HCT116 (cell line): ENCODE measurements around the gene ITGB1BP1. TPM values are rescaled to one million over a fixed set of nuclear protein-coding genes. Genes with fewer than 3 reads are reported as not detected.

Experiments used
- ATAC-seq: fragments of 200-7000 bp; cut with Tn5 transposase; 2 replicates; pipeline ENCODE4 v1.9.1; 2020; ENCODE audit warnings: mild to moderate bottlenecking, moderate library complexity
- BruUV-seq: library from RNA; stranded (reverse); fragments of 400-500 nt; replicated peaks from 2 replicates; lab custom pipeline; 2021; lab: Mats Ljungman, UMichigan
- CTCF ChIA-PET: fragments of 300-600 bp; sonication (Branson Sonifier 250); formaldehyde crosslinking; loops from one replicate; lab custom pipeline; 2021; ENCODE audit warnings: antibody characterized with exemption; lab: Charles Lee
- POLR2A ChIA-PET: fragments of 300-600, 350-600 bp; sonication (Branson Sonifier 250); formaldehyde crosslinking; loops from one replicate; lab custom pipeline; 2021; ENCODE audit warnings: antibody characterized with exemption; lab: Charles Lee
- RAD21 ChIA-PET, 2 experiments: fragments of 300-600 bp; sonication (Branson Sonifier 250); formaldehyde crosslinking; loops; one replicate each; lab custom pipeline; 2023; ENCODE audit warnings: low total read pairs in 2 of 2; ENCODE audit not compliant: uncharacterized antibody in 2 of 2, unreplicated experiment in 2 of 2, low non-redundant PET in 1 of 2; lab: Charles Lee
- DNase-seq: peaks from one replicate; pipeline ENCODE4 v3.0.0-alpha.2; 2010; ENCODE audit warnings: low read depth, low spot score
- H2AFZ ChIP-seq: fragments of 200-600 bp; shearing (Covaris generic), sonication (generic); 2 replicates; pipeline ENCODE4 v1.6.1; 2017; ENCODE audit warnings: low read depth, mixed run types, mixed read lengths, antibody characterized with exemption, low read length; ENCODE audit not compliant: poor library complexity, severe bottlenecking
- H3K27ac ChIP-seq: 2 replicates; pipeline ENCODE4 v1.5.1; 2012; ENCODE audit warnings: low read depth, low read length
- H3K27me3 ChIP-seq: fragments of 200-600 bp; sonication (generic); 2 replicates; pipeline ENCODE4 v1.6.1; 2016; ENCODE audit warnings: mixed run types, low read length, mixed read lengths; ENCODE audit not compliant: insufficient read depth
- H3K36me3 ChIP-seq, 2 experiments: fragments of 200-500 bp in 1 of 2; fragments of 200-600 bp in 1 of 2; sonication (Bioruptor generic) in 1 of 2; sonication (generic) in 1 of 2; 2 replicates each; pipeline versions ENCODE4 v1.5.1 to v1.6.1; 2014 to 2016; ENCODE audit warnings: low read length in 2 of 2, inconsistent platforms in 1 of 2, mixed read lengths in 1 of 2, mixed run types in 1 of 2; ENCODE audit not compliant: insufficient read depth in 2 of 2, control insufficient read depth in 1 of 2
- H3K4me1 ChIP-seq, 2 experiments: fragments of 200-600 bp in 1 of 2; sonication (generic) in 1 of 2; 2 replicates each; pipeline versions ENCODE4 v1.5.1 to v1.6.1; 2012 to 2017; ENCODE audit warnings: low read length in 2 of 2, inconsistent platforms in 1 of 2, mild to moderate bottlenecking in 1 of 2, mixed read lengths in 1 of 2, mixed run types in 1 of 2, moderate library complexity in 1 of 2; ENCODE audit not compliant: insufficient read depth in 2 of 2, control insufficient read depth in 1 of 2
- H3K4me2 ChIP-seq: fragments of 200-600 bp; sonication (generic); 2 replicates; pipeline ENCODE4 v1.6.1; 2017; ENCODE audit warnings: mixed run types, low read length, mixed read lengths
- H3K4me3 ChIP-seq, 2 experiments: fragments of 200-600 bp in 1 of 2; sonication (generic) in 1 of 2; replicated peaks in 1 of 2; 2 replicates each; pipeline ENCODE4 v1.5.1; 2011 to 2016; ENCODE audit warnings: low read length in 2 of 2, control low read depth in 1 of 2, low read depth in 1 of 2, mild to moderate bottlenecking in 1 of 2, mixed read lengths in 1 of 2, mixed run types in 1 of 2
- H3K79me2 ChIP-seq: fragments of 200-600 bp; sonication (generic); 2 replicates; pipeline ENCODE4 v1.6.1; 2017; ENCODE audit warnings: mild to moderate bottlenecking, mixed run types, low read length, moderate library complexity, mixed read lengths; ENCODE audit not compliant: insufficient read depth
- H3K9ac ChIP-seq: fragments of 200-600 bp; sonication (generic); 2 replicates; pipeline ENCODE4 v1.6.1; 2016; ENCODE audit warnings: low read length, mixed read lengths
- H3K9me2 ChIP-seq: fragments of 200-600 bp; sonication (generic), shearing (Covaris generic); 2 replicates; pipeline ENCODE4 v1.6.1; 2017; ENCODE audit warnings: mixed run types, mild to moderate bottlenecking, moderate library complexity; ENCODE audit not compliant: insufficient read depth
- H3K9me3 ChIP-seq, 2 experiments: fragments of 200-500 bp in 1 of 2; fragments of 200-600 bp in 1 of 2; sonication (Bioruptor generic) in 1 of 2; sonication (generic) in 1 of 2; 2 replicates each; pipeline ENCODE4 v1.6.1; 2014 to 2017; ENCODE audit warnings: low read length in 2 of 2, mixed read lengths in 2 of 2, inconsistent platforms in 1 of 2, low read depth in 1 of 2, mild to moderate bottlenecking in 1 of 2, mixed run types in 1 of 2, moderate library complexity in 1 of 2; ENCODE audit not compliant: control insufficient read depth in 1 of 2, insufficient read depth in 1 of 2
- H4K20me1 ChIP-seq: fragments of 200-600 bp; sonication (generic), shearing (Covaris generic); 2 replicates; pipeline ENCODE4 v1.6.1; 2017; ENCODE audit warnings: mixed run types, mild to moderate bottlenecking, moderate library complexity; ENCODE audit not compliant: insufficient read depth
- CBX3 ChIP-seq: IDR thresholded peaks from 2 replicates; pipeline ENCODE4 v1.6.1; 2012; ENCODE audit warnings: low read depth
- ELF1 ChIP-seq: IDR thresholded peaks from 2 replicates; pipeline ENCODE4 v1.6.1; 2012; ENCODE audit warnings: low read depth, borderline replicate concordance
- EZH2phosphoT487 ChIP-seq: fragments of 200-600 bp; IDR thresholded peaks from 2 replicates; pipeline ENCODE4 v1.6.1; 2018; ENCODE audit warnings: antibody characterized with exemption, borderline replicate concordance
- SIN3A ChIP-seq: IDR thresholded peaks from 2 replicates; pipeline ENCODE4 v1.6.1; 2012; ENCODE audit warnings: low read depth
- SP1 ChIP-seq: IDR thresholded peaks from 2 replicates; pipeline ENCODE4 v1.6.1; 2012; ENCODE audit warnings: low read depth
- intact Hi-C: fragments of 100-400 bp; cut with micrococcal nuclease; formaldehyde crosslinking; loops from 2 replicates; pipeline ENCODE4 v1.10.0; 2022
- total RNA-seq: library from RNA; stranded (reverse); gene quantifications from one replicate; pipeline ENCODE4 v1.2.1, GENCODE V29; 2021; ENCODE audit not compliant: unreplicated experiment
- TF ChIP-seq, protein P1 (sequence below), 3 experiments: fragments of 200-600 bp in 1 of 3; sonication (generic) in 1 of 3; IDR thresholded peaks in 2 of 3; conservative IDR thresholded peaks in 1 of 3; 2 replicates each; pipeline ENCODE4 v1.5.1; 2012 to 2017; ENCODE audit warnings: low read depth in 2 of 3, low read length in 2 of 3, antibody characterized with exemption in 1 of 3, borderline replicate concordance in 1 of 3, control low read depth in 1 of 3, mild to moderate bottlenecking in 1 of 3, mixed read lengths in 1 of 3, mixed run types in 1 of 3, moderate library complexity in 1 of 3; ENCODE audit not compliant: insufficient read depth in 1 of 3
- TF ChIP-seq, protein P2 (sequence below): IDR thresholded peaks from 2 replicates; pipeline ENCODE4 v1.6.1; 2011; ENCODE audit warnings: mild to moderate bottlenecking, low read length, moderate library complexity; ENCODE audit not compliant: insufficient replicate concordance; ENCODE audit errors: extremely low read depth

Gene ITGB1BP1
- total RNA-seq, 1 experiment from 2014 or later = 86.9 TPM

GRCh38 chr2:9428965-9429577 is 5.7 kb upstream of the ITGB1BP1 start:
- intact Hi-C loops = no loop called here
- no TSS peak for BruUV-seq
- Histone ChIP-seq H3K27me3 (no peaks in the 10 kb centered on the region), H3K4me1 (peaks cover 11 to 37% of the 10 kb centered on the region in 2 experiments), H3K36me3 (peaks cover 20 to 22% of the 10 kb centered on the region in 2 experiments; a peak in 3 of 4 replicates), H2AFZ (no peak overlapping the region), H3K27ac (no peak overlapping the region), H3K9me3 (no peaks in the 10 kb centered on the region), H3K79me2 (peaks cover 15% of the 10 kb centered on the region), H3K9ac (no peak overlapping the region), H4K20me1 (no peaks in the 10 kb centered on the region)
- RAD21 ChIA-PET = no interaction called here
- ATAC-seq (peak; percentile 26; the same call in 1 of the 2 replicates), DNase-seq (no peak)
- CTCF ChIA-PET = no interaction called here
- POLR2A ChIA-PET = no interaction called here
- no peak for TF ChIP-seq CBX3
- no peak for TF ChIP-seq SP1
- no peak for TF ChIP-seq SIN3A
- no peak for TF ChIP-seq EZH2phosphoT487
- no peak for TF ChIP-seq ELF1
- TF ChIP-seq, protein P1, sequence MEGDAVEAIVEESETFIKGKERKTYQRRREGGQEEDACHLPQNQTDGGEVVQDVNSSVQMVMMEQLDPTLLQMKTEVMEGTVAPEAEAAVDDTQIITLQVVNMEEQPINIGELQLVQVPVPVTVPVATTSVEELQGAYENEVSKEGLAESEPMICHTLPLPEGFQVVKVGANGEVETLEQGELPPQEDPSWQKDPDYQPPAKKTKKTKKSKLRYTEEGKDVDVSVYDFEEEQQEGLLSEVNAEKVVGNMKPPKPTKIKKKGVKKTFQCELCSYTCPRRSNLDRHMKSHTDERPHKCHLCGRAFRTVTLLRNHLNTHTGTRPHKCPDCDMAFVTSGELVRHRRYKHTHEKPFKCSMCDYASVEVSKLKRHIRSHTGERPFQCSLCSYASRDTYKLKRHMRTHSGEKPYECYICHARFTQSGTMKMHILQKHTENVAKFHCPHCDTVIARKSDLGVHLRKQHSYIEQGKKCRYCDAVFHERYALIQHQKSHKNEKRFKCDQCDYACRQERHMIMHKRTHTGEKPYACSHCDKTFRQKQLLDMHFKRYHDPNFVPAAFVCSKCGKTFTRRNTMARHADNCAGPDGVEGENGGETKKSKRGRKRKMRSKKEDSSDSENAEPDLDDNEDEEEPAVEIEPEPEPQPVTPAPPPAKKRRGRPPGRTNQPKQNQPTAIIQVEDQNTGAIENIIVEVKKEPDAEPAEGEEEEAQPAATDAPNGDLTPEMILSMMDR (IDR thresholded peaks at IDR 0.05 in 2 of 3, conservative IDR thresholded peaks at IDR 0.05 in 1 of 3; ENCODE audit: borderline replicate concordance in 1 of 3, insufficient read depth in 1 of 3, low read depth in 2 of 3, low read length in 2 of 3) = no peak
- TF ChIP-seq, protein P2, sequence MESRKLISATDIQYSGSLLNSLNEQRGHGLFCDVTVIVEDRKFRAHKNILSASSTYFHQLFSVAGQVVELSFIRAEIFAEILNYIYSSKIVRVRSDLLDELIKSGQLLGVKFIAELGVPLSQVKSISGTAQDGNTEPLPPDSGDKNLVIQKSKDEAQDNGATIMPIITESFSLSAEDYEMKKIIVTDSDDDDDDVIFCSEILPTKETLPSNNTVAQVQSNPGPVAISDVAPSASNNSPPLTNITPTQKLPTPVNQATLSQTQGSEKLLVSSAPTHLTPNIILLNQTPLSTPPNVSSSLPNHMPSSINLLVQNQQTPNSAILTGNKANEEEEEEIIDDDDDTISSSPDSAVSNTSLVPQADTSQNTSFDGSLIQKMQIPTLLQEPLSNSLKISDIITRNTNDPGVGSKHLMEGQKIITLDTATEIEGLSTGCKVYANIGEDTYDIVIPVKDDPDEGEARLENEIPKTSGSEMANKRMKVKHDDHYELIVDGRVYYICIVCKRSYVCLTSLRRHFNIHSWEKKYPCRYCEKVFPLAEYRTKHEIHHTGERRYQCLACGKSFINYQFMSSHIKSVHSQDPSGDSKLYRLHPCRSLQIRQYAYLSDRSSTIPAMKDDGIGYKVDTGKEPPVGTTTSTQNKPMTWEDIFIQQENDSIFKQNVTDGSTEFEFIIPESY = no peak
- TF ChIP-seq, all 23 proteins: peak for 0
- Histone ChIP-seq H3K4me2 (0 out of 2 replicates have a peak overlapping the region, but pooled peaks have one; percentile 22), H3K4me3 (no peak overlapping the region), H3K9me2 (no peaks in the 10 kb centered on the region)
